ENCODE data around the gene OGFR. TPM values are rescaled to one million over a fixed set of nuclear protein-coding genes. Genes with fewer than 3 reads are reported as not detected.

The OGFR gene
- polyA plus RNA-seq, 1 donor (not counting 4 experiments of a cell fraction or from before 2014, with no cell fraction given) = 39.8 TPM

DNA sequence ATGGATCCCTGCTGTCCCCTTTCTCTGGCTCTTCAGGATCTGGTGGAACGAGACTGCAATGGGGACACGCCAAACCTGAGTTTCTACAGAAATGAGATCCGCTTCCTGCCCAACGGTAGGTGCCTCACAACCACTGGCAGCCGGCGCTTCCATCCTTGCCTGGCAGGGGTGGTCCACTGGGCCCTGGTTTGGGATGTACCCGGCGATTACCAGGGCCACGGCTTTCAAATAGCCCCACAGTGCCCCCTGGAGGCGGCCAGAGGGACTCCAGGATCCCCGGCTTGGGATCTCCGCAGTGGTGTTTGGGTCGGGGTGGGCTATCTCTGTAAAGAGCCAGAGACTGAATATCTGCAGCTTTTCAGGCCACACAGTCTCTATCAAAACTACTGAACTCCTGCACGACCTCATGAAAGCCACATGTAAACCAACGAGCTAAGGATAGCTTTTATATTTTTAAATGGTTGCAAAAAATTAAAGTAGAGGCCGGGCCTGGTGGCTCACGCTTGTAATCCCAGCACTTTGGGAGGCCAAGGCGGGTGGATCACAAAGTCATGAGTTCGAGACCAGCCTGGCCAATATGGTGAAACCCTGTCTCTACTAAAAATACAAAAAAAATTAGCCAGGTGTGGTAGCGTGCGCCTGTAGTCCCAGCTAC, 3.7 kb downstream of the OGFR start:
- no peaks in the 10 kb centered on the region for H3K27me3 ChIP-seq (ENCODE audit: control insufficient read depth, extremely low read depth, insufficient read depth, low read length)
- TF ChIP-seq EZH2 (IDR thresholded peaks at IDR 0.05; ENCODE audit: low read length) (no peak), CTCF (optimal IDR thresholded peaks at IDR 0.05 in 1 of 3, IDR thresholded peaks at IDR 0.05 in 1 of 3, conservative IDR thresholded peaks at IDR 0.05 in 1 of 3; ENCODE audit: extremely low read depth in 1 of 3, insufficient read depth in 2 of 3, low read length in 3 of 3) (peak; percentile 75 to 90 (median 85))
- H3K4me3 ChIP-seq (ENCODE audit: control insufficient read depth in 2 of 3, extremely low read depth in 1 of 3, insufficient read depth in 2 of 3, low read depth in 1 of 3, low read length in 3 of 3) = no peak overlapping the region
- no peak overlapping the region for H3K27ac ChIP-seq (ENCODE audit: control insufficient read depth, insufficient read depth, low read length)
- H3K9ac ChIP-seq (ENCODE audit: control insufficient read depth, extremely low read depth, insufficient read depth, low read length) = no peak overlapping the region
- H3K79me2 ChIP-seq (ENCODE audit: control insufficient read depth, insufficient read depth, low read length) = peaks cover 29% of the 10 kb centered on the region
- H4K20me1 ChIP-seq (ENCODE audit: control insufficient read depth, extremely low read depth, insufficient read depth, low read length) = peaks cover 2% of the 10 kb centered on the region
- H3K9me1 ChIP-seq (ENCODE audit: control insufficient read depth, extremely low read depth, insufficient read depth, low read length) = no peaks in the 10 kb centered on the region
- peaks cover 11 to 31% of the 10 kb centered on the region in 2 experiments for H3K36me3 ChIP-seq (ENCODE audit: control insufficient read depth in 2 of 2, extremely low read depth in 1 of 2, insufficient read depth in 2 of 2, low read length in 2 of 2)
- H3K4me2 ChIP-seq (ENCODE audit: control insufficient read depth, extremely low read depth, insufficient read depth, low read depth, low read length) = no peak overlapping the region
- dilution Hi-C loops (cut with MboI; ENCODE audit: extremely low pct_ligation_motif_present, low sequenced_read_pairs) = no loop called here
- no peak for FAIRE-seq
- H3K4me1 ChIP-seq (ENCODE audit: control insufficient read depth, extremely low read depth, insufficient read depth, low read length) = peaks cover 12% of the 10 kb centered on the region
- no peaks in the 10 kb centered on the region for H3K9me3 ChIP-seq (ENCODE audit: control insufficient read depth, low read depth, low read length)
- no peak for DNase-seq (ENCODE audit: low read depth, low spot score)
- no peak overlapping the region for H2AFZ ChIP-seq (ENCODE audit: control insufficient read depth, low read length)

DNA sequence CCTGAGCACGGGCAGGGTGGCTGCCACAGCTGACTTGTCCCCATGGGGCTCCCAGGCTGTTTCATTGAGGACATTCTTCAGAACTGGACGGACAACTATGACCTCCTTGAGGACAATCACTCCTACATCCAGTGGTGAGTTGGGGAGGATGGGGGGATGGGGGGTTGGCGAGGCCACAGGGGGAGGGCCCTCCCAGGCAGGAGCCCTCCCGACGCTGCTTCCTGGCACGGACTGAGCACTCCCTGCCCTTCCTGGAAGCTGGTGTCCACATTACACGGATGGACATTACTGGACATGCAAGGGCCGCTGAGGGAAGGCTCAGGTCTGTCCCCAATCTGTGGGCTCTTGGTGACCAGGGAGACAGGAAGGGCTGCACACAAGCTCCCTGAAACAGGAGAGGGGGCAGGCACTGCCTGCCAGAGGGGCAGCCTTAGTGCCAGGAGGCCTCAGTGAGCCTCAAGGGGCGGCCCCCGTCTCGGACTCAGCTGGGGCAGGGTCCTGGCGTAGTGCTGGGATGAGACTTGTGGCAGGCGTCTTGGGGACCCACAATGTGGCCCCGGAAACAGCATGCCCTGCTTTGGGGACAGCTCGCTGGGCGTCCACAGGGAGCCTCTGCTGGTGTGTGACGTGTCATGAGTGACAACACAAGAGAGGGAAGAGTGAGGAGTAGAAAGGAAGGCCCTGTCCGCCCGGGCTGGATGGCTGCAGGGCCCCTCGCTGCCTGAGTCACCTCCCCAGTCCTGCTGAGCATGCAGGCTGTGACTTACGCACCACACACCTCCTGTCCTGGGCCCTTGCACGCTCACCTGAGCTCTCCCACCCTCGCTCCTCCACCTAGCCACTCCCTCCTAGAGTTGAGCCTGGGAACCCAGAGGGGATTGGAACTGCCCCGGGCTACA, 5.1 kb downstream of the OGFR start:
- DNase-seq (ENCODE audit: low read depth, low spot score) (no peak), FAIRE-seq (no peak)
- H4K20me1 ChIP-seq (ENCODE audit: control insufficient read depth, extremely low read depth, insufficient read depth, low read length) = peaks cover 7% of the 10 kb centered on the region
- TF ChIP-seq EZH2 (IDR thresholded peaks at IDR 0.05; ENCODE audit: low read length) (no peak), CTCF (optimal IDR thresholded peaks at IDR 0.05 in 1 of 3, IDR thresholded peaks at IDR 0.05 in 1 of 3, conservative IDR thresholded peaks at IDR 0.05 in 1 of 3; ENCODE audit: extremely low read depth in 1 of 3, insufficient read depth in 2 of 3, low read length in 3 of 3) (no peak)
- H3K27me3 ChIP-seq (ENCODE audit: control insufficient read depth, extremely low read depth, insufficient read depth, low read length) = no peaks in the 10 kb centered on the region
- dilution Hi-C loops (cut with MboI; ENCODE audit: extremely low pct_ligation_motif_present, low sequenced_read_pairs) = no loop called here
- H3K9me1 ChIP-seq (ENCODE audit: control insufficient read depth, extremely low read depth, insufficient read depth, low read length) = no peaks in the 10 kb centered on the region
- no peak overlapping the region for H3K4me2 ChIP-seq (ENCODE audit: control insufficient read depth, extremely low read depth, insufficient read depth, low read depth, low read length)
- peaks cover 11 to 33% of the 10 kb centered on the region in 2 experiments for H3K36me3 ChIP-seq (ENCODE audit: control insufficient read depth in 2 of 2, extremely low read depth in 1 of 2, insufficient read depth in 2 of 2, low read length in 2 of 2)
- no peaks in the 10 kb centered on the region for H3K9me3 ChIP-seq (ENCODE audit: control insufficient read depth, low read depth, low read length)
- H3K4me3 ChIP-seq (ENCODE audit: control insufficient read depth in 2 of 3, extremely low read depth in 1 of 3, insufficient read depth in 2 of 3, low read depth in 1 of 3, low read length in 3 of 3) = no peak overlapping the region
- no peak overlapping the region for H3K27ac ChIP-seq (ENCODE audit: control insufficient read depth, insufficient read depth, low read length)
- H3K79me2 ChIP-seq (ENCODE audit: control insufficient read depth, insufficient read depth, low read length) = peaks cover 29% of the 10 kb centered on the region
- H3K9ac ChIP-seq (ENCODE audit: control insufficient read depth, extremely low read depth, insufficient read depth, low read length) = no peak overlapping the region
- H3K4me1 ChIP-seq (ENCODE audit: control insufficient read depth, extremely low read depth, insufficient read depth, low read length) = peaks cover 12% of the 10 kb centered on the region
- no peak overlapping the region for H2AFZ ChIP-seq (ENCODE audit: control insufficient read depth, low read length)

Data from keratinocyte (primary cell).